MM.1S (cell line): ENCODE measurements around the gene SPOP.

ENCODE experiments used
- EZH2 ChIP-seq: fragments of 300-600 bp; sonication (generic); optimal IDR thresholded peaks from 2 replicates; pipeline ENCODE3; 2017; ENCODE audit warnings: low read depth, mild to moderate bottlenecking, antibody characterized with exemption, low read length, mixed read lengths
- EZH2phosphoT487 ChIP-seq: fragments of 300-600 bp; sonication (generic); IDR thresholded peaks from 2 replicates; pipeline ENCODE4 v1.6.1; 2018; ENCODE audit warnings: antibody characterized with exemption, low read length
- TF ChIP-seq, protein P1 (sequence below): fragments of 300-600 bp; sonication (generic); IDR thresholded peaks from 2 replicates; pipeline ENCODE4 v1.5.1; 2016; ENCODE audit warnings: antibody characterized with exemption, low read length, mixed read lengths

DNA sequence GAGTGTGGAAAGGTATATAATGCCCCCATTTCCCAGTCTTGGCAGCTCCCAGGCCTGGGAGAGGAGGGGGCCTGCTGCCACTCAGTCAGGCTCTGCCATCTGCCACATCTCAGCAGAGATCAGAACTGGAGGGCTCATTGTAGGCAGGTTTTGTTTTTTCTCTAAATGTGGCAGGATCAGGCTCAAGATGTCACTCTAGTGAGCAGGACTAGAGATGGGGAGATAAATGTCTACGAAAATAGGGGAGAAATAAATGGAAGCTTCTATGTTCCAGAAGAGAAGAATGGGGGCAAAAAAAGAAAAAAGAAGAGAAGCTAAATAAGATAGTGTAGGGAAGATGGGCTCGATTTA is 88.3 kb downstream of the SPOP start:
- TF ChIP-seq, protein P1, sequence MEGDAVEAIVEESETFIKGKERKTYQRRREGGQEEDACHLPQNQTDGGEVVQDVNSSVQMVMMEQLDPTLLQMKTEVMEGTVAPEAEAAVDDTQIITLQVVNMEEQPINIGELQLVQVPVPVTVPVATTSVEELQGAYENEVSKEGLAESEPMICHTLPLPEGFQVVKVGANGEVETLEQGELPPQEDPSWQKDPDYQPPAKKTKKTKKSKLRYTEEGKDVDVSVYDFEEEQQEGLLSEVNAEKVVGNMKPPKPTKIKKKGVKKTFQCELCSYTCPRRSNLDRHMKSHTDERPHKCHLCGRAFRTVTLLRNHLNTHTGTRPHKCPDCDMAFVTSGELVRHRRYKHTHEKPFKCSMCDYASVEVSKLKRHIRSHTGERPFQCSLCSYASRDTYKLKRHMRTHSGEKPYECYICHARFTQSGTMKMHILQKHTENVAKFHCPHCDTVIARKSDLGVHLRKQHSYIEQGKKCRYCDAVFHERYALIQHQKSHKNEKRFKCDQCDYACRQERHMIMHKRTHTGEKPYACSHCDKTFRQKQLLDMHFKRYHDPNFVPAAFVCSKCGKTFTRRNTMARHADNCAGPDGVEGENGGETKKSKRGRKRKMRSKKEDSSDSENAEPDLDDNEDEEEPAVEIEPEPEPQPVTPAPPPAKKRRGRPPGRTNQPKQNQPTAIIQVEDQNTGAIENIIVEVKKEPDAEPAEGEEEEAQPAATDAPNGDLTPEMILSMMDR = no peak
- no peak for TF ChIP-seq EZH2
- TF ChIP-seq EZH2phosphoT487 = no peak
